Iris pigment epithelial cell (primary cell): ENCODE measurements around the gene CACNA1C.

Experiments
- DNase-seq: peaks from one replicate; pipeline ENCODE4 v3.0.0-alpha.2; 2011; ENCODE audit warnings: low read depth

CACNA1C gene

DNA sequence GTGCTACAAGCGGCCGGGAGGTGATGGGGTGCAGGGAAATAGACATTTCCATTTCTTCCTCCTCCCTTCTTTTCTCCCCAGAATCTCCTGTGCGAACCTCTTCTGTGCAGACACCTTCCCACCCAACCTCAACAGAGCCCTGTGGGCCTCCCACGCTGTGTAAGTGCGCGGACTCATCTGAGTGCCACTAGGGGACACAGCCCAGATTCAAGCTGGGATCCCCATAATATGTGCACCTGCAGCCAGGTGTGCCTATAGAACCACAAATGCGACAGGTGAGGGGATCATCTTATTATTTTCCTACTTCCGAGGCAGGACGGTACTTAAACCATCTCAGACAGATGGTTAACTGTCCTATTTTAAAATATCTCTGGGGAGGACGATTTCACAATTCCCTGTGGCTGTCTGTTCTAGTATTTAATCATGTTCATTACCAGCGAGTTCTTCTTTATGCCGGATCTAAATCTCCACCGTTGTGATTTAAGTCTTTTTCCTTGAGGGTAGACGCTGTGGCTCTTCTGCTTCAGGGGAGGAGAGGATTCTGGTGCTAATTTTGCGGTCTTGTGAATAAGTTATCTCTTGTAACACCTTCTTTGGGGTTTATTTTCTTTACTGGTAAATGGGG lies 17.2 kb upstream of the CACNA1C start:
- DNase-seq = no peak

DNA sequence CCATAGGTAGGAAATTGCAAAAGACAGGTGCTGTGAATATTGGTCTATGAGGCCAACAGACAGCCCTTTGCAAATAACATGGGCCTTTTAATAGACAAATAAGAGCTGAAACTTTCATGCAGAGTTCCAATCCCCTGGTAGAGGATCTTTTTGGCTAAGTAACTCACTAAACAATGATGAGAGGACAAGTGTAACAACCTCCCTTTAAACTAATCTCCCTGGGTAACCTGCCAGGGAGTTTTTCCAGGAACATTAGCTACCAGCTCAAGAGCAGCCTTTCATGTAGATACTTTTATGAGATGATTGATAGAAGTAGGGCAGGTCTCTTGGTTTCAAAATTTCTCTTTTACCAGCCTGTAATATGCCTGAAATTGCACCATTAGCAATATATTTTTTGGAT lies 13.8 kb upstream of the CACNA1C start:
- no peak for DNase-seq

DNA sequence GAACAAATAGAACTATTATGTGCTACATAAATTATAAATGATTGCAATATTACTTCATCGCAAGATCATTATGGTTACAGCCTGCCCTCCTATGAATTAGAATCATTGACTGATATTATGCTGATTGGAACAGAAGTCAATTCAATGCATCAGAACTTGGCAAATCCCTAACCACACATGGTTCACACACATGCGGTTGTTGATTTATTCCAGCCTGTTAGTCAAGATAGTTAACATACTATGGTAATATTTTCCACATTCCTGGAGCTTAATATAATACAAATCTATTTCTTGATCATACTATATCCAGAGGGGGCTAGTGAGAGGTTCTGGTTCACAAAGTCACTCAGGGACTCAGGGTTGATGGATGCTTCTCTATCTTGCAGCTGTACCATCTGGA lies 9.7 kb upstream of the CACNA1C start:
- DNase-seq = no peak

DNA sequence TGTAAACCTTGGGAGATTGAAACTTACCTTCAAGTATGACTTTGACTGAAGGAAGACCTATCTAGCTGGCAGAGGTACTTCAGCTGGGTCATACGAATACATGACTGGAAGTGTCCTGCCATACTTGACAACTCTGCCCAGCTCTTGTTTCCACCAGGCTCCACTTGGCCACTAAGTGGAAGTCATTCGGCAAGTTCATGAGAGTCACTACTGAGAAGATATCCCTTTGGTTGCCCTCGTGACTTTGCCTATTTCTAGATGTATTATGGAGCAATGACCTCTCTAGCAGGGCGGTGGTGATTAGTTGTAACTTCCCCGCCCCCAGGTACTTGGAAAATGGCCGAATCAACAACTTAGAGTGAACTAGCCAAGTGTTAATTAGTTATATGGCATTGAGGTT lies 8.6 kb upstream of the CACNA1C start:
- DNase-seq = no peak

DNA sequence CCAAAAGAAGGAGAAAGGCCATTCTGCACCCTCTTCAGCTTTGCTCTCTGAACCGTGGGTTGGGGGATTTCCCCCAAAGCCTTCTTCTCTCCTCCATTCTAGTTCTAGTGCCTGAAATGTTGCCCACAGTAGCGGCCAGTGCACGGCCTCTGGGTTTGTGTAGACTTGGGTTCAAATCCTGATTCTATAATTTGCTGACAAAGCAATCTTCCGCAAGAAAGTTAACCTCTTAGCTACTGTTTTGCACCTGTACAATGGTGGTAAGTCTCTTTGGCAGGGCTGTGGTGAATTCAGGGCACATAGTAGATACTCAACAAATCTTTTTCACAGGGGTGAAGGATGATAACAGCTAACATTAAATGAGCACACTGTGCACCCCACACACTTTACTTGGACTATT lies 5.8 kb upstream of the CACNA1C start:
- no peak for DNase-seq

DNA sequence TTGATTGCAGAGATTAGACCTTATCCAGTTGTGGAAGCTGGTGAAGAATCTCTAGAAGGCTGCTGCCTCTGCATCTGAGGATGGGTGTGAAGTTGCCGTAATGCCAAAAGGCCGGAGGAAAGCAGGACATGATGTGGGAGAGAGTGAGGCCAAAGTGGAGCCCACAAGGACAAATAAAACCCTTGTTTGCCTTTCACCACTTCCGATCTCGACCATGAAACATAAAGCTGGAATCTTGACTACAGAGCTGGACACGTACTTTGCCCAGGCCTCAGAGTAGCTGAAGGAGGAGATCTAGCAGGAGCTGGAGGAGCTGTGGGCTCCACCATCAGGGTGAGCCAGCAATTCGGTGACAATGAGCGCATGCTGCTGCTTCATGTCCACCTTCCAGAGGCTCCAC lies 5.0 kb upstream of the CACNA1C start:
- no peak for DNase-seq

DNA sequence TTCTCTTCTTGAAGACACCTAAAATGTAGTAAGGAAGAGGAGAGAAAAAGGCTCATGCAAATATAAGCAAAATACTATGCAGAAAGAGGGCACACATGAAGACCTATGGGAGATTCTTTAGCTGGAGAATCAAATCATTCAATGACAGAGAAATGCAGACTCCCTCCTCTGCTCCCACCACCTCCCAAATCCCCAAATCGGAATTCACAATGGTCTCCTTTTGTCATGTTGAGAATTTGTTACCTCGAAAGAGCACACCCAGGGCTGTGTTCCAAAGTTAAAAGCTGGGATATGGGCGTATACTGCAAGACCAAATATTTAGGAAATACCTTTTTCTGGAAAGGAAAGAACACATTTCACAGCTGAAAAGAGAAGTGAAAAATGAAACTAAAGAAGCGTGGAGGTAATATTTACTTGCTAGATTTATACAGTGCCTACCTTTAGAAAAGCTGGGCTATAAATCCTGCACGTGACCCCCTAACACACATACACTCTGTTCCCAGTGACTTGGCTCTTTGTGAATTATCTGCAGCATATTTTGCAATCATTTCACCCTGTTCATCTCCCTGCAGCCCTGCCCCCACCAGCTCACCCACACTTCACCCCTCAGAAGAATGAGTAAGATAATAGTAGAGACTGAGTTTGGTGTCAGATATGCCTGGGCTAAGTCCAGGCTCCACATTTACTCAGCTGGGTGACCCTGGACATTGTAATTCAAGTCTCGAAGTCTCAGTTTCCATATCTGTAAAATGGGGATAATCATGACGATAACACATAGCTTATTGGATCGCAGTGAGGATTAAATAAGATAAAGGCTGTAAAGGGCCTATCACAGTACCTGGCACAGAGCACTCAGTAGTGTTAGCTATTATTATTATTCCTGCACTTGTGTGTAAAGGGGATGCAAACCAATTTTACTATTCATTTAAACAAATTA lies 2.9 kb upstream of the CACNA1C start:
- peak; percentile 81 for DNase-seq

DNA sequence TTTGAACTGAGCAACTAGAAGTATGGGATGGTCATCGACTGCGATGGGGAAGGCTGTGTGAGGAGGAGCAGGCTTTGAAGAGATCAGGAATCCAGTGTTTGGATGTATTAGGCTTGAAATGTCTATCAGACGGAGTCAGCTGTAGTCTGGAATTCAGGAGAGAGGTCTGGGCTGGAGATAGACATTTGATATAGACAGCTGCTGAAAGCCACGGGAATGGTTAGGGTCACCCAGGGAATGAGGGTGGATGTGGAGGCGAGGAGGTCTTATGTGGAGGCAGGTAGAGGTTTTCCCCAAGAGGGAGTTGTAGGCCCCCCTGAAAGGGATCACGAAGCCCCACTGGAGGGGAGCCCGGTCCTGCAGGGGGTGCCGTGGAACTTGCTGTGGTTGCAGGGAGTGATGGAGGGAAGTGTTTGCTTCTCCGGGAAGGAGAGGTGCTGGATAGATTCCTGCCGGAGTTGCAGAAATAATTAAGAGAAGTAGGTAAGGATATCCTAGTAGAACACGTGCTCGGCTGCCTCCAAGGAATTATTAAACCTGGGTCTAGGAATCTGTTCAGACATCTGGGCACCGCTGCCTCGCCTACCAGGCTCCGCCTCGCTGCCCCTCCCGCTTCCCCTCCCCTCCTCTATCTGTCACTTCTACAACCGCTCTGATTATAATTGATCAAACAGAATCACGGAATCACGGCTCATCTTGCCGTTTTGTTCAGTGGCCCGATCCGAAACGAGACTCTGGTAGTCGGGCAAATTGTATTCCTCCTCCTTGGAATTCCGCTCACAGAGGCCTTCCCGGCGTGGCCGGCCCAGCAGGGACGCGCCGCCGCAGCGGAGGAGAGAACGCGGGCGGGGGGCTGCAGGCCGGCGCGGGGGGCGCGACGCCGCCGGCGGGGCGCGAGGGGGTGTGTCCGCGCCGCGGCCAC lies 826 bp upstream of the CACNA1C start:
- no peak for DNase-seq

DNA sequence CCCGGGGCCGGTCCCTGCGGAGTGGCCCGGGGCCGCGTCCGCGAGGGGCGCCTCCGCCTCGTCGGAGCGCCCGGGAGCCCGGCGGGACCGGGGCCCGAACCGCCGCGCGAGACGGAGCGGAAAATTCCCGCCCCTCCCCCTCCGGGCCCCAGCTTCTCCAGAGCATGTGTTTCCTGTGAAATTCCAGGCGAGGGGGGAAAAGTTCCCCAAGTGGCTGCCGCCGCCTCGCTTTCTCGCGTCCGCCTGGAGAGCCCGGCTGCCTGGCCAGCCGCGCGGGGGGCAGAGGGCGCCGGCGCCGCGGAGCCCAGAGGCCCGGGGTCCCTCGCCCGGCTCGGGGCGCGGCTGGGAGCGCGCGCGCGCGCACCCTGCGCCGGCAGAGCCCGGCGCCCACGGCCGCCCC lies 904 bp downstream of the CACNA1C start:
- no peak for DNase-seq

DNA sequence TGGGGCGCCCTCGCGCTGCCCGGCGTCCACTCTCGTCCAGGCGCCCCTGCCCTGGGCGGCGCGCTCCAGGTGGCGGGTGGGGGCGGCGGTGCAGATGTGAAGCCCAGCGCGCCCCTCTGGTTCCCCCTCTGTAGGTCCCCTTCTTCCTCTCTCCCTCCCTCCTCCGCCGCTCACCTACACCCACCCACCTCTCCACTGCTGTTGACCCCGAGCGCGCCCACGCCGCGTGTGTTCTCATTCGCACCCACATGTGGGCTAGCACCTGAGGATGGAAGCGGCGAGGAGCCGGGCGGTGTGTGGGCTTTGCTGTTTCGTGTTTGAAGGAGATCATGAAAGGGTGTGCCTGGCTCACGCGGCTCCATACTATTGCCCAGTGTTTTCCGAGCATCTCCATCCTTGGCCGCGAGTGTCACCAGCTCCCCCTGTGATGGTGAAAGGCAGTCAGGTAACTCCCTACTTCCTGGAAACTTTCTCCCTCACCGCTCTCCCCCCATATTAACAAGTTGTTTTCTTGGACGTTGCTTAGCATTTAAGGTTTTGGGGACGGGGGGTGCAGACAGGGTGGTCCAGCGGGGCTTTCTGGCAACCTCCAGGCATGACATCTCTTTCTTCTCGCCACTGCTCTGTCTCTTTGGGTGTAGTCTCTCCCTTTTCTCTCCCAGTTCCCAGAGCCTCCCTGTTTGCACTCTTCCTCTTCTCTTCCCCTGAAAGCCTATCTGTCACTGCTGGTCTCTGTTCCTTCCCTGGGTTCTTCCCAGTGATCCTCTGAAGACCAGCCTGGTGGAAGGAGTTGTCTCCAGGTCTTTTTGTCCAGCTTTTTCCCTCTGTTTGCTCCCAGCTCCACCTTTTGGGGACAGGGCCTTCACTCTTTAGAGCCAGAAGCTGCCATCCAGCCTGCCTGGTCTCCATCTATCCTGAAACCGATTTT lies 1.6 kb downstream of the CACNA1C start:
- no peak for DNase-seq

DNA sequence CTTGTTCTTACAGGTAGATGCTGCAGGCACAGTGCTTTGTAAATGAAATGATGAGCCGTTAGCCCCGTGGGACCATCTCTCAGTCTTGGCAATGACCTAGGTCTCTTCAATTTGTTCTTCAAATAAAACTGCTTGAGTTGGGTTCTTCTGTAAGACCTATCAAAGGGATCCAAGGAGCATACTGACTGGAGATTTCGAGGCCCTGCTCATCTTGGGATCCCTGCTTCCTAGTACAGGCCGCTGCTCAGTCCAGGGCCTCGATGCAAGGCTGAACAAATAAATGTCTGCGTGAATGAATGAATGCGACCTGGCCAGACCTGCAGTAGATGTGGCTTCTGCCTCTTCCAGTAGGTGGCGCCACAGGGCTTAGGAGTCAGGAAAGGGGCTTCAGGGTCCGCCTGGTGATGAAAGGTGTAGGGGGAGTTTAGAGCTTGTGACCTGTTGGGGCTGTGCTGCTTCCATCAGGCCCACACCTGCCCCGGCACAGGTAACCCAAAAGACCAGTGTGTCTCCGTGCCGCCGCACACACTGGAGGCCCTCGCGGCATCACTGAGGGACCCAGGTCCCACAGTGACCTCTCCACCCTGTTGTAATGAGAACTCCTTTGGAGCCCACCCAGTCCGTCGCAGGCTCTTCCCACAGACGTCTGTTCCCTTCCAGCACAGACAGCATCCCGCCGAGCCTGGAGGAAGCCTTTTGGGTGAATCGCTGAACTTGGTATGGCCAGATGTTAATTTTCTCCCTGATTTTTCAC lies 4.4 kb downstream of the CACNA1C start:
- peak; percentile 52 for DNase-seq

DNA sequence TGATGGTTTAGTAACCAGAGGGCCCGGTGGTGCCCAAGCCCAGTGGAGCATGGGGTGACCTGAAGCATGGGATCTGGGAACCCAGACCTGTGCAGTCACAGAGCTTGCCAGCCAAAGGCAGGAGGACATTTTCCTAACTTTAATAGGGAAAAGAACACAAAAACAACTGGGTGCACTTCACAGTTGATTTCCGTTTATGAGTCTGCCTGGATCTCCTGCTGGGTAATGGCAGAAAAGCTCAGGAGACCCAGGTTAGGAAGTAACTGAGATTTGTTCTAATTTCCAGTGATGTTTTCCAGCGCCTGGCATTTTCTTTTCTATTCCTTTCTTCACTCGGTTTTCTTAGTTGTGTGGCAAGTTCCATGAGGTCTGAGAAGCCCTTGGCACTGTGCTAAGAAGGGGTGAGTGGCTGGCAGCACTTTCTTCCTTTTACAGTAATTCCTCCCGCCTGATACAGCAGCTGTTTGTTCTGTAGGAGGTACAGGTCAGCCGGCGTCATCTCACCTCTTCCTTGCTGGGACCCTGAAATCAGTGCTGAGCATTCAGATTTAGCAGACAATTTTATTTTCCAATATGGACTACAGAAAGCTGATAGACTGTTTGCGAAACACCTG lies 5.1 kb downstream of the CACNA1C start:
- no peak for DNase-seq

DNA sequence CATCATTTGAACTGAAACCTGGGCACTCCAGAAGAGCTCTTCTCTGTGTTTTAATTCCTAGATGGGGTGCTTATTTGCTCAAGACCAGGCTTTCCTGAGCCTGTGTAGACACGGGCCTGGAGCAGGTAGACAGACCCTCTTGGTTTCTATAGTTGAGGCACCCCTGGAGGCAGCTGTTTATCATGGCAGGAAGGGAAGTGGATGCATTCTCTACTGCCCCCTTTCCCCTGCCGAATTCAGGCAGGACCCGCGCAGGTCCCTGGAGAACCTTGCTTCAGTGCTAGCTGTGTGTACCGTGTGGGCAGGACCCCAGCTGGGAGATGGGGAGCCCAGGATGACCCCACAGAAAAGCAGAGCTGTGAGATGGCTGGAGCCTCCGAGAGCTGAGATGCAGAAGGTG lies 6.0 kb downstream of the CACNA1C start:
- DNase-seq = no peak

DNA sequence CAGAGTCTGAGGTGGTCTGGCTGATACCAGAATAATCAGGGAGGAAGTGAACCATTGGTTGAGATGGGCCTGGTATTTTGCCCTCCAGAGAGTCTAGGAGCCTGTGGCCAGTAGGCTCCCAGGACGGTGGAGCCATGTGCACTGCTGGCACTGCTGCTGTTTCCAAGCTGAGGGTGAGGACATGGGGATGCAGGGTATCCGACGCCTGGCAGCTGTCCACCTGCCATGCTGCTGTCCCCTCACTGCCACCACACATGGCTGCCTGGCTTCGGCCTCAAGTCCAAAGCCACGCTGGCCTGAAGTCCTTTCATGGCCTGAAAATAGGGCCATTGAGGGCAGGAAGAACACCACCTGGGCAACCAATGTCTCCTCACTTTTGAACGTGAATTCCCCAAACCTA lies 8.6 kb downstream of the CACNA1C start:
- no peak for DNase-seq

DNA sequence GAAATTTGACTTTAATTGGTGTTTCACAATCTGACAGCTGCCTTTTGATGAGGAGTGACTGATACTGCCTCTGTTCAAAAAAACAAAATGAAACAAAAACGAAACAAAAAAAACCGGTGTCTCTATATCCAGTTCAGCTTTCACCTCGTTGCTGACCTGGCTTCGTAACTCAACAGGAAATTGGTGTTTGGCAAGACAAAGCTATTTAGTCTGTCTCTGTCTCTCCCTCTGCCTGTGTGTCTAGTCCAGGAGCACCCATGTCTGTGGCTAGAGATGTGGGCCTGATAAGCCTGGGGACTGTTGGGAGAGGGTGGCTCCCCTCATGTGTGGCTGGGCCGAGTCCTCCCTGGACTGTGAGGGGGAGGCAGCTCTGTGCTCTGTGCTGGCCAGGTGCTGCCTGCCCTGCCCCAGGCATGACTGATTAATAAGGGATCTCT lies 11.3 kb downstream of the CACNA1C start:
- peak; percentile 91 for DNase-seq

DNA sequence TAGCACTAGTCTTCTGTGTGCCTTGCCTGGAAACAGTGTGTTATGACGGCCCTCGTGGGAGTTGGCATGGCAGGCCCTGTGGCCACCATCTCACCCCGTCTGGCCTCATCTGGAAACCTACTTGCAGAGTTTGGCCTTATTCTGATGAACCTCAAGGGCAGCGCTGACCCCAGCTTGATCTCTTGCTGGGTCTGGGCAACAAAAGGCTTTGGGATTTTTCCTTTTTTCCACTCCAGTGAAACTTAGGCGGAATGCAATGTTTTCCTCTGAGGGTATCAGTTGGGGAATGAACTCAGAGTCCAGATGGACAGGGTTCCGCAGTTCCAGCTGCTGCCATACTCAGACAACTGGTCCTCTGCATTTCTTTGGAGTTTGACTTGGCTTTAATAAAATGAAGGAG lies 15.9 kb downstream of the CACNA1C start:
- DNase-seq = no peak

DNA sequence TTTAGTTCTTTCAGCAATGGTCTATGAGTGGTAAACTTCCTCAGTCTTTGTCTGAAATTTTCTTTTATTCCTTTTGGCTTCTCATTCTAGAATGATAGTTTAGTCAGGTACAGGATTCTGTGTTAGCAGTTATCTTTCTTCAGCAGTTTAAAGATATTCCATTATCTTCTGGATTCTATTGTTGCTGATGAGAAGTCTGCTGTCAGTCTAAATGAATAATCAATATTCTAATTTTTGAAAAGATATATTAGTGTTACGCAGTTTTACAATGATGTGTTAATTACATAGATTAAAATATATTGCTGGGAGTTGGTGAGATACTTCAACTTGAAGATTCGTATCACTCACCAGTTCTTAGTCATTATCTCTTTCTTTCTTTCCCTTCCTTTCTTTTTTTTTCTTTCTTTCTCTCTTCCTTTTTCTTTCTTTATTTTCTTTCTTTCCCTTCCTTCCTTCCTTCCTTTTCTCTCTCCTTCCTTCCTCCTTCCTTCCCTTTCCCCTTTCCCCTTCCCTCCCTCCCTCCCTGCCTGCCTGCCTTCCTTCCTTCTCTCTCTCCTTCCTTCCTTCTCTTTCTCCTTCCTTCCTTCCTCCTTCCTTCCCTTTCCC lies 17.8 kb downstream of the CACNA1C start:
- DNase-seq = no peak

DNA sequence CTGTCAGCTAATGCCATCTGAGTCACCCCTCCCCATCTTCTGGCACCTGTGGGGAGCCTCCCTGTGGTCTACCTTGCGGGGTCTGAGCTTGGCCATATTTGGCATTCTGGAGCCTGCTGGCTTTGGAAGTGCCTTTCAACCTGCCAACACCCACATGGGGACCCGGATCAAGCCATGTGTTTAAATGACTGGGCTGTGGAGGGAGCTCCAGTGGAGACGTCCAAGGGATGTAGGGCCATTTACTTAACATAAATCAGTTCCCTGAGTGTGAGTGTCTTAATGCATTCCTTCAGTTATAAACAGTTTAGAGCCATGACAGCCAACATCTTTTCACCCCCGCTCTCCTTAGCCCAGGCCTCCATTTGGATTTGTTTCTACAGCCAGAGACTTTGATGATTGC lies 22.0 kb downstream of the CACNA1C start:
- DNase-seq = no peak

DNA sequence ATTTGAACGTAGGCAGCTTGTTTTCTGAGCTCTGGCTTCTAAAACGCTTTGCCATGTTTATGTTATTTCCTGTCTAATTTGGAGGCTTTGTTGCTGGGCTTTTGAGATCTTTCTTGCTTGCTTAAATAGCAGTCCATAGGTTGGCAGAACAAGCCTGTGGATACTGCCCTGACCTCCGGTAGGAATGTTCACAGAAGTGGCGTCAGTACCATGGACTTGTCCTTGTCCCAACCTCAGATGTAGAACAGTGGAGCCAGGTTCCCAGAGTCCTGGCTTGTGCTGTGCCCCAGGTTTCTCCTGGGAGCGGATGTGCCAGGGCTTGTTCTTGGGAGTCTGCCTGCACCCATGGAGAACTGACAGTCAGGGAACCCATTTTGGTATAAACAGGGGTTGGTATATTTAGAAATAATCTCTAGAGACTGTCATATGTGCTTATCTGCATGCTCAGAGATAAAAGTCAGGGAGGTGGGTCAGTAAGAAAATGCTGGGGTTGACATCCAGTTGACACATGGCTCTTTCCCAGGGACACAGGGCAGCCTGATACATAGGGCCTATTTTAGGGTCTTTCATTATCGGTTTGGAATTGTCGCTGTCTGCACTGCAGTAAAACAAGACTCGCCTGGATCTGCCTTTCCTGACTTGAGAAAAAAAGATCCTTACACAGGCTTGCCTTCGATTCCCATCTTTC lies 22.9 kb downstream of the CACNA1C start:
- no peak for DNase-seq
